SU-DHL-6 (cell line): Measurements from ENCODE around the gene CDH13.
"Not testable (repeated sequence)": the region's sequence is repeated elsewhere in the genome, so short reads cannot be mapped to it uniquely, and the experiment has no call there.

ENCODE experiments used
- EZH2phosphoT487 ChIP-seq: fragments of 200-600 bp; sonication (generic), shearing (Covaris generic); conservative IDR thresholded peaks from 2 replicates; pipeline ENCODE4 v1.6.1; 2018; ENCODE audit warnings: mild to moderate bottlenecking, antibody characterized with exemption, low read length, moderate library complexity, mixed read lengths
- TF ChIP-seq, protein P1 (sequence below): fragments of 200-600 bp; sonication (generic); IDR thresholded peaks from one replicate; pipeline ENCODE4 v1.5.1; 2017; ENCODE audit warnings: antibody characterized with exemption, mild to moderate bottlenecking, low read length, moderate library complexity; ENCODE audit not compliant: insufficient read depth, poor library complexity, severe bottlenecking

DNA sequence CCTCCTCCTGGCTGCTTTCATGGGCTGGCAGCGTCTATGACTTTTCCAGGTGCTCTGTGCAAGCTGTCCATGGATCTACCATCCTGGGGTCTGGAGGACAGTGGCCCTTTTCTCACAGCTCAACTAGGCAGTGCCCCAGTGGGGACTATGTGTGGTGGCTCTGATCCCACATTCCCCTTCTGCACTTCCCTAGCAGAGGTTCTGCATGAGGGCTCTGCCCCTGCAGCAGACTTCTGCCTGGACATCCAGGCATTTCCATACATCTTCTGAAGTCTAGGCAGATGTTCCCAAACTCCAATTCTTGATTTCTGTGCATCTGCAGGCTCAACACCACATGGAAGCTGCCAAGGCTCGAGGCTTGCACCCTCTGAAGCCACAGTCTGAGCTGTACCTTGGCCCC is 307.2 kb downstream of the CDH13 start:
- TF ChIP-seq, protein P1, sequence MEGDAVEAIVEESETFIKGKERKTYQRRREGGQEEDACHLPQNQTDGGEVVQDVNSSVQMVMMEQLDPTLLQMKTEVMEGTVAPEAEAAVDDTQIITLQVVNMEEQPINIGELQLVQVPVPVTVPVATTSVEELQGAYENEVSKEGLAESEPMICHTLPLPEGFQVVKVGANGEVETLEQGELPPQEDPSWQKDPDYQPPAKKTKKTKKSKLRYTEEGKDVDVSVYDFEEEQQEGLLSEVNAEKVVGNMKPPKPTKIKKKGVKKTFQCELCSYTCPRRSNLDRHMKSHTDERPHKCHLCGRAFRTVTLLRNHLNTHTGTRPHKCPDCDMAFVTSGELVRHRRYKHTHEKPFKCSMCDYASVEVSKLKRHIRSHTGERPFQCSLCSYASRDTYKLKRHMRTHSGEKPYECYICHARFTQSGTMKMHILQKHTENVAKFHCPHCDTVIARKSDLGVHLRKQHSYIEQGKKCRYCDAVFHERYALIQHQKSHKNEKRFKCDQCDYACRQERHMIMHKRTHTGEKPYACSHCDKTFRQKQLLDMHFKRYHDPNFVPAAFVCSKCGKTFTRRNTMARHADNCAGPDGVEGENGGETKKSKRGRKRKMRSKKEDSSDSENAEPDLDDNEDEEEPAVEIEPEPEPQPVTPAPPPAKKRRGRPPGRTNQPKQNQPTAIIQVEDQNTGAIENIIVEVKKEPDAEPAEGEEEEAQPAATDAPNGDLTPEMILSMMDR = not testable (repeated sequence)
- not testable (repeated sequence) for TF ChIP-seq EZH2phosphoT487
